Measurements from ENCODE around the gene PTGIS.

Gene PTGIS

DNA sequence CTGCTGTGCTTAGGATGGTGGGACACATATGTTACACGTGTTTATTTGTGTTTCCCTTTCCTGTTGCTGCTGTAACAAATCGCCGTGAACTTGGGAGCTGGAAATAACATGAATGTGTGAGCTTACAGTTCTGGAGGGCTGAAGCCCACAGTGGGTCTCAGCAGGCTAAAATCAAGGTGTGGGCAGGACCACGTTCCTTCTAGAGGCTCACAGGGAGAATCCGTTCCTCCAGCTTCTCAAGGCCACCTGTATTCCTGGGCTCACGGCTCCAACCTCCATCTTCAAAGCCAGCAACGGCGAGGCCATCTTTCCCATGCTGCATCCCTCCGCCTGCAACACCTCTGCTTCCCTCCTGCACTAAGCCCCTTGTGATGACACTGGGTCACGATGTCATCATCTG is 27.4 kb upstream of the PTGIS start:
- no peak for DNase-seq

GRCh38 chr20:49594931-49595315 is 27.0 kb upstream of the PTGIS start:
- DNase-seq = no peak

DNA sequence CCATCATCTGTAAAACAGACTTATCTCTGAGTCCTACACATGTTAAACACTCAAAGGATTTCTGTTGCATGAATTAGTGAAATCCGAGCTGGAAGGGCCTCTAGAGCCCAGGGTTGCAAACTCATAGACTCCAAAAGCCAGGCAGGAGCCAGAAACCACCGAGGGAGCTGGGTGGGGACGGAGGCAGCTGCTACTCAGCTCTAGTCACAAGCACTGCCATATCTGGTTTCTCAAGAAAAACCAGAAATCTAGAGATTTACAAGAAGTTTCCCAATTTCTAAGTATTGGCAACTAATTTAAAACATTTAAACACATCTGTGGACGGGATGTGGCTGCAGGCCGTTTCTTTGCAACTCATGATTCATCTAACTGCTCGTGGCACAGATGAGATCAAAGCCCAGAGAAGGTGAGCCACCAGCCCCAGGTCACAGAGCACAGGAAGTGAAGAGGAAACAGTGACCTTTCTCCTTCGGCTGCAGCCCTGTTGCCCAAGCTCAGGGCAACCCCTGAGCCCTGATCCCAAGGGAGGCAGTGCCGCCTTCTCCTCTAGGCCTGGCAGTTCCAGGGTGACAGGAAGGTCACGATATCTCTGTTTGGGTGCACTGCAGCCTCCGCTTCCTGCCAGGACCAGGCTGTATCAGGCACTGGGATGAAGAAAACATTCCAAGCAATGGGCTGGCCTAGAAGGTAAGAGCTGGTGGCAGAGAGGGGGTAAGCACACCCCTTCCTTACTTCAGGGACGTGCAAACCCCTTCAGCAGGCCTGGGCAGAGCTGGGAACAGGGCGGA is 26.4 kb upstream of the PTGIS start:
- no peak for DNase-seq

DNA sequence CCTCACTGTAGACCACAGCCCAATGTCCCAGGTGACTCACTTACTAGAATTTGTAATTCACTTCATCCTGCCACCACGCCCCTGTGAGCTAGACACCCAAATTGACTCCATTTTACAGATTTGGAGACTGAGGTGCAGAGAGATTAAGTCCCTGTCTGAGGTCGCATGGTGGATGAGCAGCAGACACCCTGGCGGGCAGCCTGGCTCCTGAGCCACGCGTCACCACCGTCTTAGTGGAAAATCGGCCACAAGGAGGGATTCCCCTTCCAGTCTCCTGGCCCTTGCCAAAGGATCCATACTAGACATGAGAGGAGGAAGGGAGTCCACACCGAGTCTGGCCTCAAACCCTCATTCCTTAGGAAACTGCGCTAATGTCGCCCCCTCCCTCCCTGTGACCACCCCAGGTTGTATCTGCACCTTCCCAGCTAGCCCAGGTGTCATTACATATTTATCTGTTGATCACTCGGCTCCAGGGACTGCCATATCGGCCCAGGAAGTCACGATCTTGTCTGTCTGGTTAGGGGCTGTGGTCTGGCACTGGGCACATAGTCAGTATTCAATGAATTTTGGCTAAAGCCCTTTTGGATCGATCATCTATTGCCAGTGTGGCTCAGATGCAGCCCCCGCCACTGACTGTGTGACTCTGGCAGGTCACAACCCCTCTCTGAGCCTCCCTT is 25.7 kb upstream of the PTGIS start:
- DNase-seq = no peak

- DNase-seq = no peak
Observed at GRCh38 chr20:49592120-49592519, 24.2 kb upstream of the PTGIS start.

- DNase-seq = no peak
Observed at GRCh38 chr20:49591217-49591865, 23.4 kb upstream of the PTGIS start.

- no peak for DNase-seq
Observed at GRCh38 chr20:49590163-49591017, 22.5 kb upstream of the PTGIS start.

DNA sequence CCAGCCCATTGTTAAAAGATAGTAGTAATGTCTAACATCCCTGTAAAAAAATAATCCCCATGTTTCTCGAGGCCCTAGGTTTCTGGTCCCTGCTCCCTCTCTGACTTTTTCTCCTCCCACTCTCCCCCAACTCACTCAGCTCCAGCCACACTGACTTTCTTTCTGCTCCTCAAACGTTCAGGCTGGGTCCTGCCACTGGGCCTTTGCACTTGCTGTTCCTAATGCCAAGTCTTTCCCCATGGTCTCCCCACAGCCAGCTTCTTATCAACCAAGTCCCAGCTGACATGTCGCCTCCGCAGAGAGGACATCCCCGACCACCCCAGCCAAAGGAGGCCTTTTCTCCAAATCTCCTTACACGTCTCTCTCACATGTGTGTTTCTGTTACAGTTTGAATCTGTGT is 21.8 kb upstream of the PTGIS start:
- DNase-seq = no peak

GRCh38 chr20:49587111-49587570 is 19.2 kb upstream of the PTGIS start:
- DNase-seq = no peak

GRCh38 chr20:49585585-49586245 is 17.8 kb upstream of the PTGIS start:
- DNase-seq = no peak

DNA sequence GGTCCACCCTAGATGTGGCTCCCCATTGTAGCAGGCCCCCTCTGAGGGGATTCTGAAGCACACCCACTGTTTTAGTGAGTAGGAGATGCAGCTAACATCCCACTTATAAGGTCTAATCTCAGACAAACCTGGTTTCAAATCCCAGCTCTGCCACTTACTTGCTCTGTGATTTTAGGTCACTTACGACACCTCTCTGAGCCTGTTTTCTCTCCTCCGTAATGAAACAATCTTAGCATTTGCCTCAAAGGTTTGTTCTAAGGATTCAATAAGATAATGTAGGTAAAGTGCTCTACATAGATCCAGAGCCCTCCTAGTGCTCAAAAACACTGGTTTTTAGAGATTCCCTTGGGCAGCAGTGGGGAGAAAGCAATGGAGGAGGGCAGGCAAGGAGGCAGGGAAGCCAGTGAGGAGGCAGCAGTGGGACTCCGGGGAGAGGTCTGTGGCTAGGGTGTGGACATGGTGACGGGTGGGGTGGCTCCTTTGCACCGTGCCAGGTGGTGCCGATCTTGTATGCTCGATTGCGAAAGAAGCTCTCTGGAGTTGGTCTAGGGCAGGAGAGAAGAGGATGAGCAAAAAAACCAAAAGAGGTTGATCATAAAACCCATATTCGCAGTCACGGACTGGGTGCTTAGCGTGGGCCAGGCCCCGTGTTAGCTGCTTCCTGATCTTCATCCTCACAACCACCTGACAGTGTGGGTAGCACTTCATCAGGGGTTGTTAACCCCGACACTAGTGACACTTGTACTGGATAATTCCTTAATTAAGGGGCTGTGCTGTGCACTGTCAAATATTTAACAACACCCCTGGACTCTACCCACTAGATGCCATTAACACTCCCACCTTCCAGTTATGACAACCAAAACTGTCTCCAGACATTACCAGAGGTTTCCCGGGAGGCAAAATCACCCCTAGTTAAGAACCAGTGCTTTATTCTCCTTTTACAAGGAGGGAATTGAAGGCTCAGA is 16.8 kb upstream of the PTGIS start:
- no peak for DNase-seq

- DNase-seq = no peak
Observed at GRCh38 chr20:49583669-49584417, 15.9 kb upstream of the PTGIS start.

DNA sequence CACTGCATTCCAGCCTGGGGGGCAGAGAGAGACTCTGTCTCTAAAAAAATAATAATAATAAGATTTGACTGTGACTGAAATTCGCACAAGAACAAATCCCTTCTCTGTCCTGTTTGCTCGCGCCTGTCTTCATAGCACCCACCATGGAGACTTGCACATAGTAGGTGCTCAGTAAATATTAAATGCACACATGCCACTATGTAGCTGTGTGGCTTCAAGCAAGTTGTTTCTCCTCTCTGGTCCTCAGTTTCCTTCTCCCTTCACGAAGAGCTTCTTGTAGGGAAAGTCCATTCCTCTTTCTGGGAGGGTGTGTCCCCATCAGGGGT is 15.4 kb upstream of the PTGIS start:
- no peak for DNase-seq

- DNase-seq = no peak
Observed at GRCh38 chr20:49582413-49583334, 14.7 kb upstream of the PTGIS start.

- DNase-seq = no peak
Observed at GRCh38 chr20:49581482-49581881, 13.5 kb upstream of the PTGIS start.

DNA sequence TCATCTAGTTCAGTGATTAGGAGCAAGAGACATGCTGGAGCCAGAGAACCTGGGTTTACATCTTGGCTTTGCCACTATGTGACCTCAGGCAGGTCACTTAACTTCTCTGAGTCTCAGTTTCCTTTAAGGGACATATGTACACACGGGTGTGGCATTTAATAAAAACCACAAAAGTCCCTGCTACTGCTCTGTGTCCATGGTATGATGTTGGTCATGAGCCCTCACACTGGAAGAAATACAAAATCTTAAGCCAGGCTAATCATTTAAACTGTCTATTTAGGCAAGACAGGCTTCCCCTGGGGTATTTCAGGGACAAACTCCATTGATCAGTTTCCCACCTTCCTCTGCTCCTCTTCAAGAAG is 12.9 kb upstream of the PTGIS start:
- DNase-seq = no peak

- no peak for DNase-seq
Observed at GRCh38 chr20:49579874-49580812, 12.2 kb upstream of the PTGIS start.

DNA sequence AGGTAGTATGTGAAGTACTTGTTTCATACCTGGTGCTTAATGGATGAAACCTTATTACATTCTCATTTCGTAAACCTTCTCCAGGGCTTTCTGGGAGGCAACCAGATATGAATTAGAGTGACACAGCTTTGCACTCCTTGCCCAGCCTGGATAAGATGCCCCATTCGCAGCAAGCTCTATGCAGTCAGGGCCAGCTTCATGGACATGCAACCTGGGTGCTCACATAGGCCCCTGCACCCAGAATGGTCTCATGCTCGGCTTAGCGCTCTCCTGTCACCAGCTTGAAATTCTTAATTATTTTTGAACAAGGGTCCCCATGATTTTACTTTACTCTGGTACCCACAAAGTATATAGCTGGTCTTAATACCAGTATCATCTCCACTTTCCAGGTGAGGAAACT is 11.3 kb upstream of the PTGIS start:
- no peak for DNase-seq
